HG02981 (cell line): ENCODE measurements around the gene CDIPT.
A peak's percentile ranks its signal among the peaks of the same experiment; 100 is the strongest.
"Not testable (repeated sequence)": the region's sequence is repeated elsewhere in the genome, so short reads cannot be mapped to it uniquely, and the experiment has no call there.

Experiments
- ATAC-seq: cut with Tn5 transposase; IDR thresholded peaks from one replicate; pipeline ENCODE4 v1.9.1; 2021; ENCODE audit warnings: mild to moderate bottlenecking, moderate library complexity; ENCODE audit not compliant: unreplicated experiment

Gene CDIPT

GRCh38 chr16:29833219-29833618 lies 29.8 kb downstream of the CDIPT start:
- not testable (repeated sequence) for ATAC-seq

GRCh38 chr16:29831490-29831889 lies 31.5 kb downstream of the CDIPT start:
- ATAC-seq, result no peak

GRCh38 chr16:29830774-29831173 lies 32.3 kb downstream of the CDIPT start:
- no peak for ATAC-seq

GRCh38 chr16:29826342-29826695 lies 36.7 kb downstream of the CDIPT start:
- no peak for ATAC-seq

- no peak for ATAC-seq
Observed at GRCh38 chr16:29825145-29826044, 37.6 kb downstream of the CDIPT start.

GRCh38 chr16:29824589-29825144 lies 38.4 kb downstream of the CDIPT start:
- no peak for ATAC-seq

GRCh38 chr16:29821643-29822115 lies 41.3 kb downstream of the CDIPT start:
- ATAC-seq, result no peak

GRCh38 chr16:29820730-29821642 lies 42.0 kb downstream of the CDIPT start:
- no peak for ATAC-seq

GRCh38 chr16:29820271-29820701 lies 42.7 kb downstream of the CDIPT start, which contains the start of gene MVP:
TSS of gene MVP (plus strand) at chr16:29820462. CDS start at chr16:29830550, 10,088 bp downstream.
- ATAC-seq, result no peak

- no peak for ATAC-seq
Observed at GRCh38 chr16:29819506-29819905, 43.5 kb downstream of the CDIPT start.

- ATAC-seq, result no peak
Observed at GRCh38 chr16:29818082-29818481, 44.9 kb downstream of the CDIPT start.

- peak; percentile 4 for ATAC-seq
Observed at GRCh38 chr16:29816694-29817441, 46.2 kb downstream of the CDIPT start.

GRCh38 chr16:29815793-29816693 lies 47.0 kb downstream of the CDIPT start, which contains the start of gene PAGR1:
TSS of gene PAGR1 (plus strand) at chr16:29816152. CDS start at chr16:29816526, 374 bp downstream.
- ATAC-seq, result peak; percentile 48

GRCh38 chr16:29815032-29815721 lies 47.8 kb downstream of the CDIPT start:
- no peak for ATAC-seq

GRCh38 chr16:29814592-29814991 lies 48.4 kb downstream of the CDIPT start:
- ATAC-seq, result no peak

- no peak for ATAC-seq
Observed at GRCh38 chr16:29813644-29814562, 49.1 kb downstream of the CDIPT start.

GRCh38 chr16:29812754-29813643 lies 50.0 kb downstream of the CDIPT start:
- ATAC-seq, result no peak
